ENCODE data around the gene PHLPP1. TPM values are rescaled to one million over a fixed set of nuclear protein-coding genes. Genes with fewer than 3 reads are reported as not detected.

PHLPP1 gene
- total and polyA plus RNA-seq, 2 of the 13 experiments (the other 11 are each of a cell fraction or from before 2014, with no cell fraction given): 9.8 to 18.5 TPM

- TF ChIP-seq, protein P1, sequence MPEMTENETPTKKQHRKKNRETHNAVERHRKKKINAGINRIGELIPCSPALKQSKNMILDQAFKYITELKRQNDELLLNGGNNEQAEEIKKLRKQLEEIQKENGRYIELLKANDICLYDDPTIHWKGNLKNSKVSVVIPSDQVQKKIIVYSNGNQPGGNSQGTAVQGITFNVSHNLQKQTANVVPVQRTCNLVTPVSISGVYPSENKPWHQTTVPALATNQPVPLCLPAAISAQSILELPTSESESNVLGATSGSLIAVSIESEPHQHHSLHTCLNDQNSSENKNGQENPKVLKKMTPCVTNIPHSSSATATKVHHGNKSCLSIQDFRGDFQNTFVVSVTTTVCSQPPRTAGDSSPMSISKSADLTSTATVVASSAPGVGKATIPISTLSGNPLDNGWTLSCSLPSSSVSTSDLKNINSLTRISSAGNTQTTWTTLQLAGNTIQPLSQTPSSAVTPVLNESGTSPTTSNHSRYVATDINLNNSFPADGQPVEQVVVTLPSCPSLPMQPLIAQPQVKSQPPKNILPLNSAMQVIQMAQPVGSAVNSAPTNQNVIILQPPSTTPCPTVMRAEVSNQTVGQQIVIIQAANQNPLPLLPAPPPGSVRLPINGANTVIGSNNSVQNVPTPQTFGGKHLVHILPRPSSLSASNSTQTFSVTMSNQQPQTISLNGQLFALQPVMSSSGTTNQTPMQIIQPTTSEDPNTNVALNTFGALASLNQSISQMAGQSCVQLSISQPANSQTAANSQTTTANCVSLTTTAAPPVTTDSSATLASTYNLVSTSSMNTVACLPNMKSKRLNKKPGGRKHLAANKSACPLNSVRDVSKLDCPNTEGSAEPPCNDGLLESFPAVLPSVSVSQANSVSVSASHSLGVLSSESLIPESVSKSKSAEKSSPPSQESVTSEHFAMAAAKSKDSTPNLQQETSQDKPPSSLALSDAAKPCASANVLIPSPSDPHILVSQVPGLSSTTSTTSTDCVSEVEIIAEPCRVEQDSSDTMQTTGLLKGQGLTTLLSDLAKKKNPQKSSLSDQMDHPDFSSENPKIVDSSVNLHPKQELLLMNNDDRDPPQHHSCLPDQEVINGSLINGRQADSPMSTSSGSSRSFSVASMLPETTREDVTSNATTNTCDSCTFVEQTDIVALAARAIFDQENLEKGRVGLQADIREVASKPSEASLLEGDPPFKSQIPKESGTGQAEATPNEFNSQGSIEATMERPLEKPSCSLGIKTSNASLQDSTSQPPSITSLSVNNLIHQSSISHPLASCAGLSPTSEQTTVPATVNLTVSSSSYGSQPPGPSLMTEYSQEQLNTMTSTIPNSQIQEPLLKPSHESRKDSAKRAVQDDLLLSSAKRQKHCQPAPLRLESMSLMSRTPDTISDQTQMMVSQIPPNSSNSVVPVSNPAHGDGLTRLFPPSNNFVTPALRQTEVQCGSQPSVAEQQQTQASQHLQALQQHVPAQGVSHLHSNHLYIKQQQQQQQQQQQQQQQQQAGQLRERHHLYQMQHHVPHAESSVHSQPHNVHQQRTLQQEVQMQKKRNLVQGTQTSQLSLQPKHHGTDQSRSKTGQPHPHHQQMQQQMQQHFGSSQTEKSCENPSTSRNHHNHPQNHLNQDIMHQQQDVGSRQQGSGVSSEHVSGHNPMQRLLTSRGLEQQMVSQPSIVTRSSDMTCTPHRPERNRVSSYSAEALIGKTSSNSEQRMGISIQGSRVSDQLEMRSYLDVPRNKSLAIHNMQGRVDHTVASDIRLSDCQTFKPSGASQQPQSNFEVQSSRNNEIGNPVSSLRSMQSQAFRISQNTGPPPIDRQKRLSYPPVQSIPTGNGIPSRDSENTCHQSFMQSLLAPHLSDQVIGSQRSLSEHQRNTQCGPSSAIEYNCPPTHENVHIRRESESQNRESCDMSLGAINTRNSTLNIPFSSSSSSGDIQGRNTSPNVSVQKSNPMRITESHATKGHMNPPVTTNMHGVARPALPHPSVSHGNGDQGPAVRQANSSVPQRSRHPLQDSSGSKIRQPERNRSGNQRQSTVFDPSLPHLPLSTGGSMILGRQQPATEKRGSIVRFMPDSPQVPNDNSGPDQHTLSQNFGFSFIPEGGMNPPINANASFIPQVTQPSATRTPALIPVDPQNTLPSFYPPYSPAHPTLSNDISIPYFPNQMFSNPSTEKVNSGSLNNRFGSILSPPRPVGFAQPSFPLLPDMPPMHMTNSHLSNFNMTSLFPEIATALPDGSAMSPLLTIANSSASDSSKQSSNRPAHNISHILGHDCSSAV (CRISPR knock-in tag; IDR thresholded peaks at IDR 0.05; ENCODE audit: borderline replicate concordance): no peak
- TF ChIP-seq ZNF569 (CRISPR knock-in tag; IDR thresholded peaks at IDR 0.05; ENCODE audit: borderline replicate concordance): no peak
- TF ChIP-seq, protein P2, sequence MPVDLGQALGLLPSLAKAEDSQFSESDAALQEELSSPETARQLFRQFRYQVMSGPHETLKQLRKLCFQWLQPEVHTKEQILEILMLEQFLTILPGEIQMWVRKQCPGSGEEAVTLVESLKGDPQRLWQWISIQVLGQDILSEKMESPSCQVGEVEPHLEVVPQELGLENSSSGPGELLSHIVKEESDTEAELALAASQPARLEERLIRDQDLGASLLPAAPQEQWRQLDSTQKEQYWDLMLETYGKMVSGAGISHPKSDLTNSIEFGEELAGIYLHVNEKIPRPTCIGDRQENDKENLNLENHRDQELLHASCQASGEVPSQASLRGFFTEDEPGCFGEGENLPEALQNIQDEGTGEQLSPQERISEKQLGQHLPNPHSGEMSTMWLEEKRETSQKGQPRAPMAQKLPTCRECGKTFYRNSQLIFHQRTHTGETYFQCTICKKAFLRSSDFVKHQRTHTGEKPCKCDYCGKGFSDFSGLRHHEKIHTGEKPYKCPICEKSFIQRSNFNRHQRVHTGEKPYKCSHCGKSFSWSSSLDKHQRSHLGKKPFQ (CRISPR knock-in tag; IDR thresholded peaks at IDR 0.05; ENCODE audit: insufficient replicate concordance): no peak
- no peak for TF ChIP-seq ZNF570 (CRISPR knock-in tag; IDR thresholded peaks at IDR 0.05; ENCODE audit: borderline replicate concordance)
- no peak for TF ChIP-seq HMGA1 (CRISPR knock-in tag; conservative IDR thresholded peaks at IDR 0.05)
- TF ChIP-seq NFKBIZ (CRISPR knock-in tag; IDR thresholded peaks at IDR 0.05): no peak
- TF ChIP-seq, protein P3, sequence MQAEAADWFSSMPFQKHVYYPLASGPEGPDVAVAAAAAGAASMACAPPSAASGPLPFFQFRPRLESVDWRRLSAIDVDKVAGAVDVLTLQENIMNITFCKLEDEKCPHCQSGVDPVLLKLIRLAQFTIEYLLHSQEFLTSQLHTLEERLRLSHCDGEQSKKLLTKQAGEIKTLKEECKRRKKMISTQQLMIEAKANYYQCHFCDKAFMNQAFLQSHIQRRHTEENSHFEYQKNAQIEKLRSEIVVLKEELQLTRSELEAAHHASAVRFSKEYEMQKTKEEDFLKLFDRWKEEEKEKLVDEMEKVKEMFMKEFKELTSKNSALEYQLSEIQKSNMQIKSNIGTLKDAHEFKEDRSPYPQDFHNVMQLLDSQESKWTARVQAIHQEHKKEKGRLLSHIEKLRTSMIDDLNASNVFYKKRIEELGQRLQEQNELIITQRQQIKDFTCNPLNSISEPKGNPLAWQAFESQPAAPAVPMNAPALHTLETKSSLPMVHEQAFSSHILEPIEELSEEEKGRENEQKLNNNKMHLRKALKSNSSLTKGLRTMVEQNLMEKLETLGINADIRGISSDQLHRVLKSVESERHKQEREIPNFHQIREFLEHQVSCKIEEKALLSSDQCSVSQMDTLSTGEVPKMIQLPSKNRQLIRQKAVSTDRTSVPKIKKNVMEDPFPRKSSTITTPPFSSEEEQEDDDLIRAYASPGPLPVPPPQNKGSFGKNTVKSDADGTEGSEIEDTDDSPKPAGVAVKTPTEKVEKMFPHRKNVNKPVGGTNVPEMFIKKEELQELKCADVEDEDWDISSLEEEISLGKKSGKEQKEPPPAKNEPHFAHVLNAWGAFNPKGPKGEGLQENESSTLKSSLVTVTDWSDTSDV (CRISPR knock-in tag; IDR thresholded peaks at IDR 0.05): no peak
- TF ChIP-seq ZNF383 (CRISPR knock-in tag; IDR thresholded peaks at IDR 0.05; ENCODE audit: borderline replicate concordance): no peak
- TF ChIP-seq SOX5 (CRISPR knock-in tag; IDR thresholded peaks at IDR 0.05; ENCODE audit: borderline replicate concordance): peak; percentile 83; the same call in 1 of the 2 replicates
- no peak for TF ChIP-seq NCOA1 (CRISPR knock-in tag; IDR thresholded peaks at IDR 0.05)
- no peak for TF ChIP-seq KDM1A (CRISPR knock-in tag; IDR thresholded peaks at IDR 0.05)
- no peak for TF ChIP-seq RFX1 (IDR thresholded peaks at IDR 0.05)
- TF ChIP-seq MYC (CRISPR knock-in tag; IDR thresholded peaks at IDR 0.05; ENCODE audit: borderline replicate concordance): no peak
Observed at GRCh38 chr18:62933261-62933887, 218.0 kb downstream of the PHLPP1 start (continued).
